Measurements from ENCODE around the gene SCARB2.

SCARB2 gene

DNA sequence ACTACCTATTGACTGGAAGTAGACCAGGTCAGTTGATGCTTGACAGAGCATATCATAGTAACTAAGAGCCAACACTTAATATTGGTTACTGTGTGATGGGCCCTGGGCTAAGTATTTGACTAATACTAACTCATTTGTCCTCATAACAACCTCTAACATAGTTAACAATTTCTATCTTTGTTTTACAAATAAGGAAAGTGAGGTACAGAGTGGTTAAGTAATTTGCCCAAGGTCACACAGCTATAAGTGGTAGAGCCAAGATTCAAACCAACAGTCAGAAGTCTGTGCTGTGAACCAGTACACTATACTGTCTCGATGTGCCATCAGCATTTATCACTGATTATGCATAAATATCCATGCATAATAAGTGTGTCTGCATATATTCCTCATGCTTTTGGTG, 38.3 kb downstream of the SCARB2 start:
- Mint-ChIP-seq H3K27ac (no peak overlapping the region), H3K9me3 (no peaks in the 10 kb centered on the region), H3K4me1 (ENCODE audit: low read depth) (no peaks in the 10 kb centered on the region), H3K27me3 (ENCODE audit: low read depth) (no peaks in the 10 kb centered on the region), H3K4me3 (no peak overlapping the region), H3K36me3 (ENCODE audit: low read depth) (no peaks in the 10 kb centered on the region)

DNA sequence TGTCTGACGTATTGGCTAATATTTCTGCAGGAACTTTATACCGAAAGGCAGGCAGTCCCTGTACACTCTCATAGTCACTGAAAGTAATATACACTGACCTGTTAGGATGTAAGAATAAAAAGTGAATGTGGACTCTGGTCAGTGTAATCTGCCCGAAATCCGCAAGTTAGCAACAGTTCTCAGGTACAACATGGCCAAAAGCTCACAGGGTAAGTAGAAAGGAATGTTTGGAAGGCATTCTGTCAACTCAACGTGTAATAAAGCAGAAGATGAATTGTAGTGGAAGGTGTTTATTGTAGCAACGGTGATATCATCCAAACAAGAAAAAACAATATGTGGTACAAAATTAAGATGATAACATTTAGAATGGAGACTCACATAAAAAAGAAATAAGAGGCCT, 39.4 kb downstream of the SCARB2 start:
- Mint-ChIP-seq H3K4me1 (ENCODE audit: low read depth) (no peaks in the 10 kb centered on the region), H3K27me3 (ENCODE audit: low read depth) (no peaks in the 10 kb centered on the region), H3K9me3 (no peaks in the 10 kb centered on the region), H3K27ac (no peak overlapping the region), H3K36me3 (ENCODE audit: low read depth) (no peaks in the 10 kb centered on the region), H3K4me3 (no peak overlapping the region)

- H3K4me1 Mint-ChIP-seq (ENCODE audit: low read depth), result no peaks in the 10 kb centered on the region
- peaks cover 8% of the 10 kb centered on the region for H3K36me3 Mint-ChIP-seq (ENCODE audit: low read depth)
- no peak overlapping the region for H3K4me3 Mint-ChIP-seq
Measured at GRCh38 chr4:76168688-76169087, 44.9 kb downstream of the SCARB2 start.

DNA sequence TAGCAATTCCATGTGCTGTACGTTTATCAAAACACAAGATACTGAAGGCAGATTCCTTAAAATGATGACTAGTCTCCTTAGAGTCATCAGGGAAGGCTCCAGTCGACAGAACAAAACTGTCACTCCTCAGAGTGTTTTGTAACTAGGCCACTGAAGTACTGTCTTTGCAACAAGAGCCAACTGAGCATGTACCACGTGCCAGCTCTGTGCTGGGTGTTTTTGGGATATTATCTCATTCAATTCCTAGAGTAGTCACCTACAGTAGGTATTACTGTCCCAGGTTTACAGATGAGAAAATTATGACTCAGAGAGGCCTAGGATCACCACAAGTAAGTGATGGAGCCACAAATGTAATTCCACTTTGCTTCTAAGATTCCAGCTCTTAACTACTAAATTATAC, 47.1 kb downstream of the SCARB2 start:
- H3K27ac Mint-ChIP-seq, result no peak overlapping the region
- no peaks in the 10 kb centered on the region for H3K9me3 Mint-ChIP-seq
- peaks cover 12% of the 10 kb centered on the region for H3K36me3 Mint-ChIP-seq (ENCODE audit: low read depth)
- no peaks in the 10 kb centered on the region for H3K4me1 Mint-ChIP-seq (ENCODE audit: low read depth)
- no peak overlapping the region for H3K4me3 Mint-ChIP-seq
- H3K27me3 Mint-ChIP-seq (ENCODE audit: low read depth), result no peaks in the 10 kb centered on the region

More at GRCh38 chr4:76168688-76169087, 44.9 kb downstream of the SCARB2 start:
- Mint-ChIP-seq H3K27ac (no peak overlapping the region), H3K27me3 (ENCODE audit: low read depth) (no peaks in the 10 kb centered on the region), H3K9me3 (no peaks in the 10 kb centered on the region)

DNA sequence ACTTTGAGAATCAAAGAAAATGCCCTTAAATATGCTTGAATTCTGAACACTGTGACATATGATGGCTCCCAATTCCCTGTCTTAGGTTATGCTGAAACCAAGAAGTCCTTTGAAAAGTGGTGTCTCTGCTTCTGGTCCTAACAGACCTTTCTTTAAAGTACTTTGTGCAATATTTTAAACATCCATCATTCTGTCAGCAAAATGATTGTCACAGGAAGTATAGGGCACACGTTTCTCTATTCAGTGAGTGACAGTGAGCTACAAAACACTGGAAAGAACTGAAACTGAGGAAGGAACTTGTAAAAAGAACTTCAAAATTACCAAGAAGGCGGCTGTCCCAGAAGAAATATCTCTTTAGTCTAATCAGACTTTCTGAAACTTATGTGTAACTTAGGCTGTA, 53.3 kb downstream of the SCARB2 start:
- Mint-ChIP-seq H3K4me1 (ENCODE audit: low read depth) (no peaks in the 10 kb centered on the region), H3K27ac (no peak overlapping the region), H3K9me3 (no peaks in the 10 kb centered on the region), H3K4me3 (no peak overlapping the region), H3K27me3 (ENCODE audit: low read depth) (no peaks in the 10 kb centered on the region), H3K36me3 (ENCODE audit: low read depth) (peaks cover 9% of the 10 kb centered on the region)

DNA sequence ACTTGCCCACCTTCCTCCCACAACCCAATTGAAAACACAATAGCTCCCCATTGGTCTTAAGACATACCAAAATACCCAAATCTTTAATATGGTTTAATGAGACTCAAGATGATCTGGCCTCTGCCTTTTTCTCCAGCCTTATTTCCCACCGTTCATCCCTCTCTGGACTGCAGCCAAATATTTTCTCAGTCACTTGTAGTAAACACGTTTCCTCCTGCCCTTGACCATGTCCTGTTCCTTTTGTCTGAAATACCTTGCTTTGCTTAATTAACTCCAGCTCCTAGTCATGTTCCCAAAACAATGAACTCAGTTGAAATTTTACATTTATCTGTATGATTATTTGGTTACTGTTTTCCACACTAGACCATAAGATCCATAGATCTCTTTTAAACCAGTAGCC, 57.0 kb downstream of the SCARB2 start:
- H3K4me3 Mint-ChIP-seq, result no peak overlapping the region
- H3K4me1 Mint-ChIP-seq (ENCODE audit: low read depth), result no peaks in the 10 kb centered on the region
- H3K27me3 Mint-ChIP-seq (ENCODE audit: low read depth), result peaks cover 5% of the 10 kb centered on the region
- H3K9me3 Mint-ChIP-seq, result no peaks in the 10 kb centered on the region
- no peak overlapping the region for H3K27ac Mint-ChIP-seq
- H3K36me3 Mint-ChIP-seq (ENCODE audit: low read depth), result peaks cover 2% of the 10 kb centered on the region

DNA sequence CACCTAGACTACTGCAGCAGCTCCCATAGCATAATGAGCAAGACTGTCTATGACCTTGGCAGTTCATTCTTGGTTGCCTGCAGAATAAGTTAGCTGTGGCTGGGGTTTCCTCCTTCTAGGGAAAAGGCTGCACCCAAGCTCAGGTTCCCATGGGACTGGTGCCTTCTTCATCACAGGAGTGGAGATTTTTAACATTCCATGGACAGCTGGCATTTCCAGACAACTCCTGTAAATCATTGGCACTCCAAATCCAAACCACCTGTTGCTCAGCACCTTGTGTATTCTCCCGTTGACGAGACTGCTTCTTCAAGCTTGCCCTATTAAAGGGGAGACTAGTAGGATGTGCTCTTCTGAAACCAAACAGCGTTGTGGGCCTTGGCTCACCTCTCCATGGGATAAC, 57.6 kb downstream of the SCARB2 start:
- H3K4me3 Mint-ChIP-seq, result no peak overlapping the region
- H3K27ac Mint-ChIP-seq, result no peak overlapping the region
- no peaks in the 10 kb centered on the region for H3K4me1 Mint-ChIP-seq (ENCODE audit: low read depth)
- H3K27me3 Mint-ChIP-seq (ENCODE audit: low read depth), result peaks cover 5% of the 10 kb centered on the region
- no peaks in the 10 kb centered on the region for H3K9me3 Mint-ChIP-seq
- peaks cover 2% of the 10 kb centered on the region for H3K36me3 Mint-ChIP-seq (ENCODE audit: low read depth)

DNA sequence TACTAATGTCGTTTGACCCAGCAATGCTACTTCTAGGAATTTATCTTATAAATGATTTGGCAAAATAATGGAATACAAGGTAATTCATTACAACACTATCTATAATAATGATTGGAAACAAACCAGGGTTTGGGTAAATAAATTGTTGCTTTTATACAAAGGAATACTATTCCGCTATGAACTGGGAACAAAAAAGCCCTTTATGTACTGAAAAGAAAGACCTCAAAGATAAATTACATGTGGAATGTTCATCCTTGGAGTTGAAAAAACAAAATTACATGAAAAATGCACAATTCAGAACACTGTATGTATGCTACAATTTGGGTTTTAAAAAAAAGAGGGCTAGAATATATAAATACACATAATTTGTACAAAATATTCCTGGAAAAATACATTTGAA, 60.3 kb downstream of the SCARB2 start:
- Mint-ChIP-seq H3K4me3 (no peak overlapping the region), H3K9me3 (no peaks in the 10 kb centered on the region), H3K4me1 (ENCODE audit: low read depth) (peaks cover 9% of the 10 kb centered on the region), H3K36me3 (ENCODE audit: low read depth) (peaks cover 5% of the 10 kb centered on the region), H3K27ac (no peak overlapping the region), H3K27me3 (ENCODE audit: low read depth) (peaks cover 5% of the 10 kb centered on the region)

GRCh38 chr4:76148142-76148865, 65.3 kb downstream of the SCARB2 start, which contains the start of gene NUP54:
Gene NUP54, minus strand, starts transcription at chr4:76148397. Its CDS starts 23 bp downstream, at chr4:76148374.
- Mint-ChIP-seq H3K27ac (peak within 1 kb of the TSS; percentile 95), H3K27me3 (ENCODE audit: low read depth) (peaks cover 5% of the 10 kb centered on the region), H3K4me3 (peak within 1 kb of the TSS; percentile 97), H3K4me1 (ENCODE audit: low read depth) (peaks cover 23% of the 10 kb centered on the region), H3K36me3 (ENCODE audit: low read depth) (peaks cover 11% of the 10 kb centered on the region), H3K9me3 (no peaks in the 10 kb centered on the region)

DNA sequence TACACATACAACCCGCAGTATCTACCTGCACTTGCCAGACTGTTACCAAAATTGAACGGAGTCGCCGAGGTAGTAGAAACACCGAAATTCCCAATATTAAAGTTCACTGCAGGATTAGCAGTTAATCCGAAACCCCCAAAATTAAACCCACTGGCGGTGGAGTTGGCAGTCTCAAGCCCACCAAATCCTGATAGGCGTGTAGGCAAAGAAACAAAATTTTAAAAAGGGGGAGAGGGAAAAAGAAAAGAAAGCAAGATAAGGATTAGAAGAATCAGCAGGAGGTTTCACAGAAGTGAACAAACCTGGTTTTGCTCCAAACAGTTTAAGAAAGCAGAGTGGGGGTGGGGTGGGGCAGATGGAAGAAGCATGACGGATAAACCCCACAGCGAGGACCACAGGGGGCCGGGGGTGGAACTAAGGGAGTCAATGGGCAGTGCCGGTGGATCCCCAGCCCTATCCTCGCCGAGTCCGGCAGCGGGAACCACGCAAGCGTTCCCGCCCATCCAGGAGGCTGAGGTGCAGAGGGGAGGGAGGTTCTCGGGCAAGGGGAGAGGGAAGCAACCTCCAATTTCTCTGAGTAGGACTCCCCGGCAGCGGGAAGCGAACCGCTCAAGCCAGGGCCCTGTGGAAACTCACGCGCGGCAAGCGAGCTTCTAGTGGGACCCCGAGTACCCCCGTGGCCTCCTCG, 66.0 kb downstream of the SCARB2 start:
- peaks cover 1% of the 10 kb centered on the region for H3K27me3 Mint-ChIP-seq (ENCODE audit: low read depth)
- peaks cover 23% of the 10 kb centered on the region for H3K4me1 Mint-ChIP-seq (ENCODE audit: low read depth)
- H3K27ac Mint-ChIP-seq, result peak overlapping the region; percentile 95
- H3K4me3 Mint-ChIP-seq, result peak overlapping the region; percentile 97
- H3K36me3 Mint-ChIP-seq (ENCODE audit: low read depth), result peaks cover 14% of the 10 kb centered on the region
- no peaks in the 10 kb centered on the region for H3K9me3 Mint-ChIP-seq

DNA sequence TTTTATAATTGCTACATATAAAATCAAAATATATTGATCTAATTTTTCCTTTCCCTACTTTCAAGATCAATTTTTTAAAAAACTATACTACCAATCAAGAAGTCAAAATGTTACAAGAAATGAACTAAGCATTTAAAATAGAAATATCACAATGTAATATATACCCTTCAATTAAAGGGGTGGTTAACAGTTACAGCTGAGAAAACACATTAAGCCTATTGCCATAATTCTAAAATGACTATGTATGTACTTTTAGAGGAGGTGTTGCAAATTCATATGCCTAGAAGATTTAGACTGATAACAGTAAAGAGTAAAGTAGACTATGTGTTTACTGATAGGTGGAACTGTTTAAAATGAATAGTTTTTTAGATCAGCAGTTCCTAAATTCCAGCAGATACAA, 69.1 kb downstream of the SCARB2 start:
- Mint-ChIP-seq H3K4me1 (ENCODE audit: low read depth) (peaks cover 23% of the 10 kb centered on the region), H3K9me3 (no peaks in the 10 kb centered on the region), H3K4me3 (no peak overlapping the region), H3K27me3 (ENCODE audit: low read depth) (no peaks in the 10 kb centered on the region), H3K36me3 (ENCODE audit: low read depth) (peaks cover 35% of the 10 kb centered on the region), H3K27ac (no peak overlapping the region)

DNA sequence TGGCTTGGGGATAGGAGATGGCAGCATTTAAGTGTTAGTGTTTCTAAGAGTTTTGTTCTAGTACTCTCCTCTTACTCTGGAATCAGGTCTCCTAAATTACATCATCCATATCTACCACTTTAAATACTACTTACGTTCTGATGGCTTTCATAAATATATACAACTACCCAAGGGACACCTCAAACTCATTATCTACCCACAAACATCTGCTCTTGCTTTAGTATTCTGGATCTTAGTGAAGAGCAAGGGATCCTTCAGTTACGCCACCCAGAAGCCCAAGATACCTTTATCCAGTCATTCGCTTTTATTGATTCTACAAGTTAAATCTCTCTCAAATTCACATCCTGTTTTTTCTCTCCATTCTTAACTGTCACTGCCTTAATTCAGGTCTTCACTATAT, 72.4 kb downstream of the SCARB2 start:
- H3K9me3 Mint-ChIP-seq, result no peaks in the 10 kb centered on the region
- H3K36me3 Mint-ChIP-seq (ENCODE audit: low read depth), result peaks cover 37% of the 10 kb centered on the region
- no peaks in the 10 kb centered on the region for H3K27me3 Mint-ChIP-seq (ENCODE audit: low read depth)
- H3K27ac Mint-ChIP-seq, result no peak overlapping the region
- H3K4me3 Mint-ChIP-seq, result no peak overlapping the region
- H3K4me1 Mint-ChIP-seq (ENCODE audit: low read depth), result peaks cover 5% of the 10 kb centered on the region

- H3K27me3 Mint-ChIP-seq (ENCODE audit: low read depth), result no peaks in the 10 kb centered on the region
- no peaks in the 10 kb centered on the region for H3K4me1 Mint-ChIP-seq (ENCODE audit: low read depth)
- H3K27ac Mint-ChIP-seq, result no peak overlapping the region
- H3K9me3 Mint-ChIP-seq, result no peaks in the 10 kb centered on the region
- H3K36me3 Mint-ChIP-seq (ENCODE audit: low read depth), result peaks cover 40% of the 10 kb centered on the region
- no peak overlapping the region for H3K4me3 Mint-ChIP-seq
Measured at GRCh38 chr4:76127754-76128153, 85.9 kb downstream of the SCARB2 start.

DNA sequence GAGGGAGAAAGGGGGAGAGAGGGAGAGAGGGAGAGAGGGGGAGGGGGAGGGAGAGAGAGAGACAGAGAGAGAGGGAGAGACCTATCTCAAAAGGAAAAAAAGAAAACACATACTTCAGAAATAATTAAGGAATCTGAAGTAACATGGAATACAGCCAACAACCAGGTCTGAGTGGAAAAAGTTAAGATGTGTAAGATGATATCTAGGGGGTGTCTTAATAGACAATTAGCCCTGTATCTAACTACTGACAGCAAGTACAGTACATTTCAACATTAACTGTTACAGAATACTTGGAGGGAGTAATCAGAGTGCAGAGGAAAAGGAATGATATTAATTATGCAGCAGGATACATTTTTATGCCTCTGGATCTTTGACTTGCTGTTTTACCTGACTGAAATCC, 87.8 kb downstream of the SCARB2 start:
- H3K4me1 Mint-ChIP-seq (ENCODE audit: low read depth), result no peaks in the 10 kb centered on the region
- H3K4me3 Mint-ChIP-seq, result no peak overlapping the region
- H3K27me3 Mint-ChIP-seq (ENCODE audit: low read depth), result no peaks in the 10 kb centered on the region
- H3K9me3 Mint-ChIP-seq, result no peaks in the 10 kb centered on the region
- no peak overlapping the region for H3K27ac Mint-ChIP-seq
- peaks cover 45% of the 10 kb centered on the region for H3K36me3 Mint-ChIP-seq (ENCODE audit: low read depth)

DNA sequence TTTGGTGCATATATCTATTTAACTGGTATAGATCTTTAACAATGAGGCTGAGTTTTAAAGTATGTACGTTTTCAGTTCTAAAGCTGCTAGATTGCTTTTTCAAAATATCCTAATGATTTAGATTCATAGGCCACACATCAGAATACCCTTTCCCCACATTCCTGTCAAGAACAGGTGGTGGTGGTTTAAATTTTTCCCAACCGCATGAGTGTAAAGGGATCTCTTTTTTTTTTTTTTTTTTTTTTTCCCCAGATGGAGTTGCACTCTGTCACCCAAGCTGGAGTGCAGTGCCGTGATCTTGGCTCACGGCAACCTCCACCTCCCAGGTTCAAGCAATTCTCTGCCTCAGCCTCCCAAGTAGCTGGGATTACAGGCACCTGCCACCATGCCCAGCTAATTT, 93.4 kb downstream of the SCARB2 start:
- Mint-ChIP-seq H3K27ac (no peak overlapping the region), H3K36me3 (ENCODE audit: low read depth) (peaks cover 49% of the 10 kb centered on the region), H3K4me3 (no peak overlapping the region), H3K27me3 (ENCODE audit: low read depth) (no peaks in the 10 kb centered on the region), H3K9me3 (no peaks in the 10 kb centered on the region), H3K4me1 (ENCODE audit: low read depth) (no peaks in the 10 kb centered on the region)

All from T-helper 1 cell treated with Interleukin-12 subunit alpha and Interleukin-12 subunit beta and Interleukin-4 antibody, amounts not matched to agents 30 μg/mL and 1 μg/mL, for 36 hours (primary cell).